ENCODE data around the gene TOMM20. TPM values are rescaled to one million over a fixed set of nuclear protein-coding genes. Genes with fewer than 3 reads are reported as not detected.

The TOMM20 gene
- total RNA-seq, 1 experiment from 2014 or later: 72.6 TPM

- Histone ChIP-seq H3K36me3 (ENCODE audit: insufficient read depth, low read length, poor library complexity, severe bottlenecking) (peaks cover 5% of the 10 kb centered on the region), H3K27me3 (replicated peaks; ENCODE audit: insufficient read depth, low read depth, low read length, poor library complexity) (no peaks in the 10 kb centered on the region), H3K4me1 (ENCODE audit: insufficient read depth, low read length, poor library complexity, severe bottlenecking) (peaks cover 3% of the 10 kb centered on the region), H3K4me3 (ENCODE audit: low read depth, low read length, poor library complexity, severe bottlenecking) (no peak overlapping the region), H3K9me3 (ENCODE audit: low read depth, low read length, poor library complexity, severe bottlenecking) (no peaks in the 10 kb centered on the region), H3K27ac (ENCODE audit: low read depth, low read length, poor library complexity, severe bottlenecking) (no peak overlapping the region)
- BruUV-seq (replicated peaks): no TSS peak
- intact Hi-C loops (cut with micrococcal nuclease; ENCODE audit: unreplicated experiment): loop anchor here (10.0 kb wide), 1 partner anchor 868 kb away; no protein-coding TSS in a partner anchor
- TF ChIP-seq CTCF (conservative IDR thresholded peaks at IDR 0.05; ENCODE audit: low read depth, low read length) (no peak), EZH2 (IDR thresholded peaks at IDR 0.05; ENCODE audit: borderline replicate concordance, low read depth, low read length, poor library complexity, severe bottlenecking) (no peak)
- DNase-seq (ENCODE audit: low spot score): no peak
- CTCF ChIA-PET: no interaction called here
- POLR2A ChIA-PET (ENCODE audit: low non-redundant PET): no interaction called here
These were observed 22.2 kb downstream of the TOMM20 start for GRCh38 chr1:235106457-235106856.

DNA sequence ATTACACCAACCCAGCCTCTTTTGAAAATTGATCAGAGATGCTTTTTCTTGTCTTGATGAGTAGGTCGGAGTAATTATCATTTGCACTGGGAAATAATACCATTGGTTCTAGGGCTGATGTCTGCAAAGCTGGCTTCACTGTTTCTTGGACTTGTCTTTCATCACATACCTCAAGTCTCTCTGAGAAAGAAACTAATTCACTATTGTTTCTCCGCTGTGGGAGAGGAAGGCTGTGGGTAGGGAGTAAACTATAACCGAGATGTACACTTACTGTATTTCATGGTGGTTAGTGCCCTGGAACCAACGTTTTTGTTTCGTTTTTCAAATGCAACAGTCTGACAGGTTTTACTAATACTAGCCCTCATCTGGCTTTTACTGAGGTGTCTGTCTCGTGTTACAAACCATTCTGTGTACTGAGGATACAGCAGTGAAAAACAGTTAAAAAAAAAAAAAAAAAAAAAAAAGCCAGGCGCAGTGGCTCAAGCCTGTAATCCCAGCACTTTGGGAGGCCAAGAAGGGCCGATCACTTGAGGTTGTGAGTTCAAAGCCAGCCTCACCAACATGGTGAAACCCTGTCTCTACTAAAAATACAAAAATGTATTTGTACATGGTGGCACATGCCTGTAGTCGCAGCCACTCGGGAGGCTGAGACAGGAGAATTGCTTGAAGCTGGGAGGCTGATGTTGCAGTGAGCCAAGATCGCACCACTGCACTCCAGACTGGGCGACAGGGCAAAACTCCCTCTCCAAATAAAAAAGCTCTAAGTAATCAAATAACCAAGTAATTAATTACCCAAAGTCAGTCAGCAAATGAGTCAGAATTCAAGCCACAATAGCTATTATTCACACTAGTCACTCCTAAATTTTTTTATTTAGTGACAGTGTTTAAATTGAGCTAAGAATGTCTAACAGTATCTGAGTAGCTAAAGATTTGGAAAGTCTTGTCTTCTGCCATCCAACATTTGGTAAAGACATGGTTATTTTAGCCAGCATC lies 23.3 kb downstream of the TOMM20 start:
- intact Hi-C loops (cut with micrococcal nuclease; ENCODE audit: unreplicated experiment): loop anchor here (10.0 kb wide), 1 partner anchor 869 kb away; no protein-coding TSS in a partner anchor
- peaks cover 3% of the 10 kb centered on the region for H3K4me1 ChIP-seq (ENCODE audit: insufficient read depth, low read length, poor library complexity, severe bottlenecking)
- no peak overlapping the region for H3K4me3 ChIP-seq (ENCODE audit: low read depth, low read length, poor library complexity, severe bottlenecking)
- H3K27me3 ChIP-seq (replicated peaks; ENCODE audit: insufficient read depth, low read depth, low read length, poor library complexity): no peaks in the 10 kb centered on the region
- ChIA-PET POLR2A (ENCODE audit: low non-redundant PET) (interaction anchor here (0.6 kb wide), 1 partner anchor 12 kb away, joined by 3 read pairs; no protein-coding TSS in a partner anchor), CTCF (interaction anchor here (0.5 to 1.2 kb wide), 3 partner anchors 12 to 596 kb away, joined by 3 to 5 read pairs (median 3); no protein-coding TSS in a partner anchor)
- no TSS peak for BruUV-seq (replicated peaks)
- DNase-seq (ENCODE audit: low spot score): no peak
- H3K9me3 ChIP-seq (ENCODE audit: low read depth, low read length, poor library complexity, severe bottlenecking): no peaks in the 10 kb centered on the region
- TF ChIP-seq CTCF (conservative IDR thresholded peaks at IDR 0.05; ENCODE audit: low read depth, low read length): no peak
- TF ChIP-seq EZH2 (IDR thresholded peaks at IDR 0.05; ENCODE audit: borderline replicate concordance, low read depth, low read length, poor library complexity, severe bottlenecking): no peak
- H3K36me3 ChIP-seq (ENCODE audit: insufficient read depth, low read length, poor library complexity, severe bottlenecking): peaks cover 5% of the 10 kb centered on the region
- H3K27ac ChIP-seq (ENCODE audit: low read depth, low read length, poor library complexity, severe bottlenecking): no peak overlapping the region

DNA sequence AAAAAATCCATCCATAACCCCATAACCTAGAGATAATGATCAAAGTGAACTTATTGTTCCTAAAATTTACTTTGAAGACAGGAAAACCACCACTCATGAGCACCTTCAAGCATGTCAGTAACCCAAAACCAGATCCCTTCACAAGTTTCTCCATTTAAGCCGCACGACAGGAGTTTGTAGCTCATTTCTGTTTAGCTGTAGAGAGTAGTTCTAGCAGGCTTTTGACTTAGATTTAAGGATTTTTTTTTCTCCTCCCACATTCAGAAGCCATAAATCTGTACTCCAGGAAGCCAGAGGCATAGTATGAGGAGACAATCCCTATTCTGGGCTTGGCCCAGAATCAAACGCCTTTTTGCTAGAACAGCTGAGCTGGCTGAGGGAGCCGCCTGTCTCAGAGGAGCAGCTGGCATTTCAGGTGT lies 25.6 kb downstream of the TOMM20 start:
- H3K27me3 ChIP-seq (replicated peaks; ENCODE audit: insufficient read depth, low read depth, low read length, poor library complexity): no peaks in the 10 kb centered on the region
- DNase-seq (ENCODE audit: low spot score): no peak
- no peaks in the 10 kb centered on the region for H3K36me3 ChIP-seq (ENCODE audit: insufficient read depth, low read length, poor library complexity, severe bottlenecking)
- H3K27ac ChIP-seq (ENCODE audit: low read depth, low read length, poor library complexity, severe bottlenecking): no peak overlapping the region
- TF ChIP-seq CTCF (conservative IDR thresholded peaks at IDR 0.05; ENCODE audit: low read depth, low read length): no peak
- no peak for TF ChIP-seq EZH2 (IDR thresholded peaks at IDR 0.05; ENCODE audit: borderline replicate concordance, low read depth, low read length, poor library complexity, severe bottlenecking)
- BruUV-seq (replicated peaks): no TSS peak
- intact Hi-C loops (cut with micrococcal nuclease; ENCODE audit: unreplicated experiment): loop anchor here (5.0 to 10.0 kb wide), 3 partner anchors 314 to 872 kb away; no protein-coding TSS in a partner anchor
- H3K4me1 ChIP-seq (ENCODE audit: insufficient read depth, low read length, poor library complexity, severe bottlenecking): peaks cover 3% of the 10 kb centered on the region
- H3K9me3 ChIP-seq (ENCODE audit: low read depth, low read length, poor library complexity, severe bottlenecking): no peaks in the 10 kb centered on the region
- no peak overlapping the region for H3K4me3 ChIP-seq (ENCODE audit: low read depth, low read length, poor library complexity, severe bottlenecking)
- ChIA-PET CTCF (interaction anchor here (0.6 kb wide), 1 partner anchor 993 kb away, joined by 3 read pairs; no protein-coding TSS in a partner anchor), POLR2A (ENCODE audit: low non-redundant PET) (no interaction called here)

All from A673 (cell line).